ENCODE data around the gene UBE2K. TPM values are rescaled to one million over a fixed set of nuclear protein-coding genes. Genes with fewer than 3 reads are reported as not detected.

Gene UBE2K
- total and polyA plus RNA-seq, 10 of the 15 experiments (the other 5 are each of a cell fraction or from before 2014, with no cell fraction given): 17.0 to 141 (median 75.5) TPM

DNA sequence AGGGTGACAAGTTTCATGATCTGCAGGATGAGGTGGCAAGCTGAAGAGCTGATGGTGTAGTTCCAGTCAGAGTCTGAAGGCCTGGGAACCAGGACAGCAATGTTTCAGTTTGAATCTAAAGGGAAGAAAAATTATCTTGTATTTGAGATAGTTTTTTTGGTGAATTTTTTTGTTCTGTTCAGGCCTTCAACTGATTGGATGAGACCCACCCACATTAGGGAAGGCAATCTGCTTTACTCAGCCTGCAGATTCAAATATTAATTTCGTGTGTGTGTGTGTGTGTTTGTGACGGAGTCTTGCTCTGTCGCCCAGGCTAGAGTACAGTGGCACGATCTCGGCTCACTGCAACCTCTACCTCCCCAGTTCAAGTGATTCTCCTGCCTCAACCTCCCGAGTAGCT lies 37.2 kb upstream of the UBE2K start:
- no peak for FAIRE-seq
- POLR2A ChIA-PET: no interaction called here
- no peaks in the 10 kb centered on the region for H4K20me1 ChIP-seq (ENCODE audit: control insufficient read depth, insufficient read depth)
- 87% methylated on average over 6 of the region's 6 CpGs for WGBS (ENCODE audit: insufficient coverage, insufficient replicate concordance, low lambda C conversion rate, missing lambda C conversion rate)
- no TSS peak for BruUV-seq (replicated peaks)
- DNase-seq (ENCODE audit: low read depth, low spot score): no peak
- no peaks in the 10 kb centered on the region for H3K36me3 ChIP-seq (ENCODE audit: control insufficient read depth in 2 of 2, insufficient read depth in 2 of 2, low read length in 1 of 2)
- RAD21 ChIA-PET (ENCODE audit: unreplicated experiment): interaction anchor here (4.0 kb wide), 1 partner anchor 192 kb away, joined by 25 read pairs; no protein-coding TSS in a partner anchor
- no peak overlapping the region for H3K4me3 ChIP-seq
- H3K9ac ChIP-seq (ENCODE audit: control insufficient read depth, insufficient read depth, low read length): no peak overlapping the region
- in situ Hi-C loops (cut with MboI) (no loop called here), intact Hi-C loops (cut with micrococcal nuclease; ENCODE audit: unreplicated experiment) (no loop called here)
- SMC1A ChIA-PET (ENCODE audit: uncharacterized antibody, unreplicated experiment): interaction anchor here (1.0 to 6.1 kb wide), 3 partner anchors 23 to 191 kb away, joined by 3 to 45 read pairs (median 4); no protein-coding TSS in a partner anchor
- no peaks in the 10 kb centered on the region for H3K27me3 ChIP-seq (replicated peaks in 1 of 2; ENCODE audit: control insufficient read depth in 2 of 2, insufficient read depth in 2 of 2, low read length in 1 of 2)
- H3K27ac ChIP-seq (ENCODE audit: control insufficient read depth, insufficient read depth): no peak overlapping the region
- H3K9me3 ChIP-seq (replicated peaks; ENCODE audit: control insufficient read depth, insufficient read depth, low read length): no peaks in the 10 kb centered on the region; the same call in 1 of the 3 replicates
- no peak overlapping the region for H3K4me2 ChIP-seq (ENCODE audit: control insufficient read depth, insufficient read depth)
- no peak for ATAC-seq
- CTCF ChIA-PET: interaction anchor here (2.0 kb wide), 1 partner anchor 192 kb away, joined by 6 read pairs; no protein-coding TSS in a partner anchor
- H3K4me1 ChIP-seq (ENCODE audit: control insufficient read depth, insufficient read depth, low read length): peaks cover 23% of the 10 kb centered on the region
- no peak overlapping the region for H2AFZ ChIP-seq (ENCODE audit: control insufficient read depth, low read depth, low read length)
- no peak for TF ChIP-seq KDM1A (IDR thresholded peaks at IDR 0.05; ENCODE audit: borderline replicate concordance)
- TF ChIP-seq, protein P1, sequence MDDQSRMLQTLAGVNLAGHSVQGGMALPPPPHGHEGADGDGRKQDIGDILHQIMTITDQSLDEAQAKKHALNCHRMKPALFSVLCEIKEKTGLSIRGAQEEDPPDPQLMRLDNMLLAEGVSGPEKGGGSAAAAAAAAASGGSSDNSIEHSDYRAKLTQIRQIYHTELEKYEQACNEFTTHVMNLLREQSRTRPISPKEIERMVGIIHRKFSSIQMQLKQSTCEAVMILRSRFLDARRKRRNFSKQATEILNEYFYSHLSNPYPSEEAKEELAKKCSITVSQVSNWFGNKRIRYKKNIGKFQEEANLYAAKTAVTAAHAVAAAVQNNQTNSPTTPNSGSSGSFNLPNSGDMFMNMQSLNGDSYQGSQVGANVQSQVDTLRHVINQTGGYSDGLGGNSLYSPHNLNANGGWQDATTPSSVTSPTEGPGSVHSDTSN (IDR thresholded peaks at IDR 0.05; ENCODE audit: insufficient replicate concordance, low read depth, low read length): no peak
- TF ChIP-seq ZNF622 (IDR thresholded peaks at IDR 0.05): no peak
- TF ChIP-seq, protein P2, sequence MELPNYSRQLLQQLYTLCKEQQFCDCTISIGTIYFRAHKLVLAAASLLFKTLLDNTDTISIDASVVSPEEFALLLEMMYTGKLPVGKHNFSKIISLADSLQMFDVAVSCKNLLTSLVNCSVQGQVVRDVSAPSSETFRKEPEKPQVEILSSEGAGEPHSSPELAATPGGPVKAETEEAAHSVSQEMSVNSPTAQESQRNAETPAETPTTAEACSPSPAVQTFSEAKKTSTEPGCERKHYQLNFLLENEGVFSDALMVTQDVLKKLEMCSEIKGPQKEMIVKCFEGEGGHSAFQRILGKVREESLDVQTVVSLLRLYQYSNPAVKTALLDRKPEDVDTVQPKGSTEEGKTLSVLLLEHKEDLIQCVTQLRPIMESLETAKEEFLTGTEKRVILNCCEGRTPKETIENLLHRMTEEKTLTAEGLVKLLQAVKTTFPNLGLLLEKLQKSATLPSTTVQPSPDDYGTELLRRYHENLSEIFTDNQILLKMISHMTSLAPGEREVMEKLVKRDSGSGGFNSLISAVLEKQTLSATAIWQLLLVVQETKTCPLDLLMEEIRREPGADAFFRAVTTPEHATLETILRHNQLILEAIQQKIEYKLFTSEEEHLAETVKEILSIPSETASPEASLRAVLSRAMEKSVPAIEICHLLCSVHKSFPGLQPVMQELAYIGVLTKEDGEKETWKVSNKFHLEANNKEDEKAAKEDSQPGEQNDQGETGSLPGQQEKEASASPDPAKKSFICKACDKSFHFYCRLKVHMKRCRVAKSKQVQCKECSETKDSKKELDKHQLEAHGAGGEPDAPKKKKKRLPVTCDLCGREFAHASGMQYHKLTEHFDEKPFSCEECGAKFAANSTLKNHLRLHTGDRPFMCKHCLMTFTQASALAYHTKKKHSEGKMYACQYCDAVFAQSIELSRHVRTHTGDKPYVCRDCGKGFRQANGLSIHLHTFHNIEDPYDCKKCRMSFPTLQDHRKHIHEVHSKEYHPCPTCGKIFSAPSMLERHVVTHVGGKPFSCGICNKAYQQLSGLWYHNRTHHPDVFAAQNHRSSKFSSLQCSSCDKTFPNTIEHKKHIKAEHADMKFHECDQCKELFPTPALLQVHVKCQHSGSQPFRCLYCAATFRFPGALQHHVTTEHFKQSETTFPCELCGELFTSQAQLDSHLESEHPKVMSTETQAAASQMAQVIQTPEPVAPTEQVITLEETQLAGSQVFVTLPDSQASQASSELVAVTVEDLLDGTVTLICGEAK (IDR thresholded peaks at IDR 0.05; ENCODE audit: borderline replicate concordance): no peak
- TF ChIP-seq, protein P3, sequence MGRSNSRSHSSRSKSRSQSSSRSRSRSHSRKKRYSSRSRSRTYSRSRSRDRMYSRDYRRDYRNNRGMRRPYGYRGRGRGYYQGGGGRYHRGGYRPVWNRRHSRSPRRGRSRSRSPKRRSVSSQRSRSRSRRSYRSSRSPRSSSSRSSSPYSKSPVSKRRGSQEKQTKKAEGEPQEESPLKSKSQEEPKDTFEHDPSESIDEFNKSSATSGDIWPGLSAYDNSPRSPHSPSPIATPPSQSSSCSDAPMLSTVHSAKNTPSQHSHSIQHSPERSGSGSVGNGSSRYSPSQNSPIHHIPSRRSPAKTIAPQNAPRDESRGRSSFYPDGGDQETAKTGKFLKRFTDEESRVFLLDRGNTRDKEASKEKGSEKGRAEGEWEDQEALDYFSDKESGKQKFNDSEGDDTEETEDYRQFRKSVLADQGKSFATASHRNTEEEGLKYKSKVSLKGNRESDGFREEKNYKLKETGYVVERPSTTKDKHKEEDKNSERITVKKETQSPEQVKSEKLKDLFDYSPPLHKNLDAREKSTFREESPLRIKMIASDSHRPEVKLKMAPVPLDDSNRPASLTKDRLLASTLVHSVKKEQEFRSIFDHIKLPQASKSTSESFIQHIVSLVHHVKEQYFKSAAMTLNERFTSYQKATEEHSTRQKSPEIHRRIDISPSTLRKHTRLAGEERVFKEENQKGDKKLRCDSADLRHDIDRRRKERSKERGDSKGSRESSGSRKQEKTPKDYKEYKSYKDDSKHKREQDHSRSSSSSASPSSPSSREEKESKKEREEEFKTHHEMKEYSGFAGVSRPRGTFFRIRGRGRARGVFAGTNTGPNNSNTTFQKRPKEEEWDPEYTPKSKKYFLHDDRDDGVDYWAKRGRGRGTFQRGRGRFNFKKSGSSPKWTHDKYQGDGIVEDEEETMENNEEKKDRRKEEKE (IDR thresholded peaks at IDR 0.05): no peak
- TF ChIP-seq, protein P4, sequence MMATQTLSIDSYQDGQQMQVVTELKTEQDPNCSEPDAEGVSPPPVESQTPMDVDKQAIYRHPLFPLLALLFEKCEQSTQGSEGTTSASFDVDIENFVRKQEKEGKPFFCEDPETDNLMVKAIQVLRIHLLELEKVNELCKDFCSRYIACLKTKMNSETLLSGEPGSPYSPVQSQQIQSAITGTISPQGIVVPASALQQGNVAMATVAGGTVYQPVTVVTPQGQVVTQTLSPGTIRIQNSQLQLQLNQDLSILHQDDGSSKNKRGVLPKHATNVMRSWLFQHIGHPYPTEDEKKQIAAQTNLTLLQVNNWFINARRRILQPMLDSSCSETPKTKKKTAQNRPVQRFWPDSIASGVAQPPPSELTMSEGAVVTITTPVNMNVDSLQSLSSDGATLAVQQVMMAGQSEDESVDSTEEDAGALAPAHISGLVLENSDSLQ (IDR thresholded peaks at IDR 0.05): no peak
- TF ChIP-seq RAD51 (IDR thresholded peaks at IDR 0.05): no peak
- no peak for TF ChIP-seq CREB1 (IDR thresholded peaks at IDR 0.05; ENCODE audit: low read depth)
- no peak for TF ChIP-seq NFXL1 (IDR thresholded peaks at IDR 0.05; ENCODE audit: borderline replicate concordance)
- TF ChIP-seq IRF4 (IDR thresholded peaks at IDR 0.05; ENCODE audit: low read depth, low read length): no peak
- no peaks in the 10 kb centered on the region for H3K79me2 ChIP-seq (ENCODE audit: control insufficient read depth, insufficient read depth, low read length)
